RWPE1 (cell line): ENCODE measurements around the gene RERE.
A peak's percentile ranks its signal among the peaks of the same experiment; 100 is the strongest.

ENCODE experiments used
- CTCF ChIA-PET: fragments of 350-600 bp; sonication (Branson Sonifier 250); formaldehyde crosslinking; extraction: SDS; loops from one replicate; lab custom pipeline; 2021; lab: Yijun Ruan, JAX
- POLR2A ChIA-PET: fragments of 400-600 bp; formaldehyde crosslinking; extraction: SDS; loops from one replicate; lab custom pipeline; 2020; ENCODE audit warnings: antibody characterized with exemption; ENCODE audit not compliant: low non-redundant PET; lab: Yijun Ruan, JAX
- DNase-seq: peaks from one replicate; pipeline ENCODE4 v3.0.0; 2012; ENCODE audit warnings: low spot score
- H3K27ac ChIP-seq: fragments of 450-650 bp; 2 replicates; pipeline ENCODE4 v1.5.1; 2017
- CTCF ChIP-seq: fragments of 450-650 bp; conservative IDR thresholded peaks from 2 replicates; pipeline ENCODE4 v1.5.1; 2017; ENCODE audit warnings: low read depth, mild to moderate bottlenecking

RERE gene

DNA sequence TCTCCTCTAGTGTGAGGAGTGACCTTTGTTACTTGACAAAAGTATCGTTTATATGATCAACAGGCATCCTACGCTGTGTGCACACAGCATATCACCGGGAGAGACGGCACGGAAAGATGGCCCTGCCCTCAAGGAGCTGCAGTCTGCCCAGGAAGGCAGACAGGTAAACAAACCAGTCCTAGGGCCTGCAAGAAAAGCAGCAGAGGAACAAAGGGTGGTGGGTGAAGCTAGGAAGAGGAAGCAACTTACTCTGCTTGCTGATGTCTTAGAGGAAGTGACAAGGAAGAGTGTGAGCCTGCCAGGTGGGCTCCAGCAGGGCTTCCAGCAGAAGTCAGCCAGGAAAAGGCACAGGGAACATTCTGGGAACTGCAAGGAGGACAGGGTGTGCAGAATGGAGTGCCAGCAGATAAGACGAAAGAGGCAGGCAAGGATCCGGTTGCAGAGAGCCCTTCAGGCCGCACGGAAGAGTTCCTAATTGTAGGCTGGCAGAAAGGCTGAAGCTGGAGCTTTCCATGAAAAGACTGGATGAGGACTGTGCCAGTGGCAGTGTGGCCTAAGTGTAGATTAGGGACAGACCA, 392.8 kb downstream of the RERE start:
- DNase-seq = peak; percentile 38
- TF ChIP-seq CTCF = no peak
- H3K27ac ChIP-seq = peak overlapping the region; percentile 87
- ChIA-PET CTCF (interaction anchor here (0.5 kb wide), 1 partner anchor 151 kb away, joined by 5 read pairs; no protein-coding TSS in a partner anchor), POLR2A (interaction anchor here (0.6 kb wide), 1 partner anchor 17 kb away, joined by 6 read pairs; no protein-coding TSS in a partner anchor)

DNA sequence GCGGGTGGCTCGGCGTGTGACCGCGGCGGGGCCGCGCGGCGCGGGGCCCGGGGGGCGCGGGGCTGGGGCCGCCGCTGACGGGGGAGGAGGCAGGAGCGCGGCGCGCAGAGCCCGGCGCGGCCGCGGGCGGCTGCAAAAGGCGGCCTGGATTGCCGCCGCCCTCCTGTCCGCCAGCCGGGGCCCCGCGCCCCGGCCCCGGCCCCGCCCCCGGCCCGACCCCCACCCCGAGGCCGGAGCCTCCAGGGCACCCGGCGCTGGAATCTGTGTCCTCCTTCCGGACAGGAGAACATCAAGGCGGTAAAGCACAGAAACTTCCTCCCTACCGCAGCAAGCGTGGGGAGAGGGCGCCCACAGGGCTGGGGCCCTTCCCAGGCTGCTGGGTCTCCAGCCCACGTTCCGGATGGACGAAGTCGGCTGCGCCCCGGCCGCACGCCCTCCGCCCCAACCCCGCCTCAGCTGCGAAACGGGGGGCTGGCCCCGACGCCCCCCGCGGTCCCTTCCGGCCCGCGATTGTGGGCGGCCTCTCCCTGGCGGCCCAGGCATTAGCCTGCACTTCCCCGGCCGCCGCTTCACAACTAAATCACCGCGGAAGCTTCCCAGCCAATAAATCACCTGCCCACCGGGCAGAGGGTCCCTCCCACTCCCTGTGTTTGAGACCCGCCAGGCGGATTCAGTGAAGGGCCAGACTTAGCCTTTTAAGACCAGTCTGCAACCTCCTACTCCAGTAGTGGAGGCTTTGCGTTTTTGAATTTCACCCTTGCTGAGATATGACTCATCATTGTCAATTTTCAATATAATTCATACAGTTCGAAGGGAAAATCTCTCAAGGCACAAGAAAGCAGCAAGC, 393.5 kb downstream of the RERE start:
- POLR2A ChIA-PET = no interaction called here

DNA sequence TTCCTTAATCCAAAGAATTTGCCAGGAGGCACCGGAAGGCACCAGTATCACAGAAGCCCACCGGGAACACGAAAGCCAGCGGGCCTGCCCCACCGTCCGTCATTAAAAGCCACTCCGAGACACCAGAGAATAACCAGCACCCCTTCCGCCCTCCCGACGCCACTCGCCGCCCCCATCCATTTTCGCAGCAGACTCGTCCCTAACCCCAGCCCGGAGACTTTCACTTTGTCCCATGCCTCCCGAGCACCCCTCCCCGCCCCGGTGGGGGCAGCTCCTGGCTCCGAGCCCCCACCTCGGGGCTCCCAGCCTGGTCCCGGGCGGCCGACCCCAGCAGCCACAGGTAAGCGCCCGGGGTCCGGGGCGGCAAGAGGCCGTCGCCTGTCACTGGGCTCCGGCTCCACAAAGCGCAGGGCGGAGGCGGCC, 394.2 kb downstream of the RERE start:
- DNase-seq = peak; percentile 42
- H3K27ac ChIP-seq = peak overlapping the region; percentile 87
- ChIA-PET POLR2A (no interaction called here), CTCF (interaction anchor here (0.6 to 0.7 kb wide), 2 partner anchors 21 to 582 kb away, joined by 3 to 4 read pairs; no protein-coding TSS in a partner anchor)
- TF ChIP-seq CTCF = no peak

More for the DNA sequence above, 393.5 kb downstream of the RERE start:
- DNase-seq = peak; percentile 48
- CTCF ChIA-PET = interaction anchor here (0.5 to 0.7 kb wide), 2 partner anchors 20 to 150 kb away, joined by 4 to 5 read pairs; no protein-coding TSS in a partner anchor
- no peak for TF ChIP-seq CTCF
- H3K27ac ChIP-seq = peak overlapping the region; percentile 87

DNA sequence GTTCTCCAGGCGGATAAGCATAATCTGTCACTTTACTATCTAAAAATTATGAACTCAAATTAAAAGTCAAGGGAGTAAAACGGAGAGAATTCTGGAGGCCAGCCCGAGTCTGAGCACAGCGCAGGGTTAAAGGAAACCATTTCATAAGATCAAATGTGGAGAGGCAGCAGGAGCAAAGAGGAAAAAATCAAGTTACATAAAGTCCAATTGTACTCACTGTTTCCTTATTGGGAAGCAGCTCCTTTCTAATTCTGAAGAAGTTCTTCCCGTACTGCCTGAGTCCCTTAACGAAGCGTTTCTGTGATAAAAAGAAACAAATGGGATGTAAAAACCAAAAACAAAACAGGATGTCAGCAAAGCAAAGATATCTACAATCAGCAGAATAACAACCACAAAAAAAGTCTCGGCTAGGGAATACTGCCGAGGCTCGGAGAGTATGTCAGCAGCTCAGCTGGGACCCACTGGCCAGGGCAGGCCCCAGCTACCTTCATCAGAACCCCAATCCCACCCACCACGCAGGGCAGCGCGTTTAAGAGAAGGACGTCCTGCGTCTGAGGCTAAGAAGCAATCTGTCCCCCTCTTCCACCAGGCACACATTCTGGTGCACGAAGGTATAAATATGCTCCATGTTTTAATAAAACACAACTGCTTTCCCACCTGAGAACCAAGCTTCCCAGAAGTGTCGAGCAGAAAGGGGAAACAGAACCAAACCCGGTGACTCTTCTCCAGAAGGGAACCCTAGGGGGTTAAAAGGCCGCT, 394.8 kb downstream of the RERE start:
- ChIA-PET POLR2A (no interaction called here), CTCF (interaction anchor here (0.6 kb wide), 2 partner anchors 442 to 582 kb away, joined by 3 read pairs; no protein-coding TSS in a partner anchor)
- H3K27ac ChIP-seq = peak overlapping the region; percentile 87
- DNase-seq = peak; percentile 30
- no peak for TF ChIP-seq CTCF

- ChIA-PET POLR2A (no interaction called here), CTCF (interaction anchor here (0.6 to 0.8 kb wide), 3 partner anchors 14 to 506 kb away, joined by 3 read pairs; no protein-coding TSS in a partner anchor)
- TF ChIP-seq CTCF = no peak
- DNase-seq = no peak
- no peak overlapping the region for H3K27ac ChIP-seq
Measured at GRCh38 chr1:8421721-8422120, 395.7 kb downstream of the RERE start.

GRCh38 chr1:8420318-8420717, 397.1 kb downstream of the RERE start:
- no peak for DNase-seq
- TF ChIP-seq CTCF = no peak
- H3K27ac ChIP-seq = no peak overlapping the region
- ChIA-PET POLR2A (no interaction called here), CTCF (interaction anchor here (0.7 kb wide), 2 partner anchors 43 to 131 kb away, joined by 3 to 4 read pairs; no protein-coding TSS in a partner anchor)
